ENCODE measurements around the gene ERN2. TPM values are rescaled to one million over a fixed set of nuclear protein-coding genes. Genes with fewer than 3 reads are reported as not detected.

ERN2 gene
- total and polyA plus RNA-seq, 9 of the 15 experiments (the other 6 are each of a cell fraction or from before 2014, with no cell fraction given), result 0.07 to 1.5 (median 0.51) TPM; not detected in 3

DNA sequence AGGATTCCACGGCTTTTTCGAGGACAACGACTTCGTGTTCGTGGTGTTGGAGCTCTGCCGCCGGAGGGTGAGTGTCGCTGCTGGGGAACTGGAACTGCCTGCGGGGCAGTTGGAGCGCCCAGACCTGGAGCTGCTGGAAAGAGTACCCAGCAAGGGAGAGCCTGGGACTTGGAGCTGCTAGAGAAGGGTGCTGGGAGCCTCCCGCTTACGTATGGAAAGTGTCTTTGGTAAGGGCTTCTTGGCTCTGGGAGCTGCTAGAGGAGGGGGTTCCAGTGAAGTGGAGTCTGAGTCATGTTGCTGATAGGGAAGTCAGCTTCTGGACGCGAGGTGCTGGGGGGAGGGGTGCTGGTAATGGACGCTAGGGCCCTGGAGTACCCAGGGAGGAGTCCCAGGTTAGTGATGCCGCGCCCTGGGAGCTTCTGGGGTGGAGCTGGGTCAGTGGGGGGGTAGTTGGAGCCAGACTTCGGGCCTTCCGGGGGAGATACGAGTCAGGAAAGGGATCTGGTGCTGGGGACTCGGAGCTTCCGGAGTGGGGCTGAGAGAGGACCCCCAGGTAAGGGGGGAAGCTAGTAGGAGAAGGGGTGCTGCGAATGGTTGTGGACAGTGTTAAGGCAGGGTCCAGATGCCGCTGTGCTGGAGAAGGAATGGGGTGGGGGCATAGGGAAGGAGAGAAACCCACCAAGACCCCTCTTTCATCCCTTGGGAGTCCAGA, 33.6 kb downstream of the ERN2 start (continued):
- TF ChIP-seq YY1 (IDR thresholded peaks at IDR 0.05; ENCODE audit: borderline replicate concordance in 1 of 3, control insufficient read depth in 1 of 3, extremely low read depth in 1 of 3, insufficient read depth in 3 of 3, insufficient read length in 1 of 3, insufficient replicate concordance in 2 of 3, low read depth in 1 of 3, low read length in 2 of 3) (peak; percentile 45 to 87 (median 63)), HDAC3 (IDR thresholded peaks at IDR 0.05; ENCODE audit: borderline replicate concordance, partially characterized antibody) (no peak), GABPB2 (CRISPR knock-in tag; conservative IDR thresholded peaks at IDR 0.05) (no peak), ZNF785 (CRISPR knock-in tag; IDR thresholded peaks at IDR 0.05) (no peak), PHF20 (IDR thresholded peaks at IDR 0.05; ENCODE audit: partially characterized antibody) (no peak), XRCC5 (IDR thresholded peaks at IDR 0.05; ENCODE audit: low read depth, low read length) (peak; percentile 39; the same call in 1 of the 2 replicates), ETV6 (IDR thresholded peaks at IDR 0.05; ENCODE audit: borderline replicate concordance in 1 of 2, low read depth in 2 of 2, low read length in 1 of 2) (no peak), ETV6 (CRISPR knock-in tag; IDR thresholded peaks at IDR 0.05; ENCODE audit: borderline replicate concordance) (no peak), CBX1 (IDR thresholded peaks at IDR 0.05; ENCODE audit: low read depth) (no peak), TCF3 (CRISPR knock-in tag; IDR thresholded peaks at IDR 0.05) (no peak), SREBF2 (CRISPR knock-in tag; IDR thresholded peaks at IDR 0.05) (no peak), GATAD2B (IDR thresholded peaks at IDR 0.05; ENCODE audit: borderline replicate concordance) (no peak), SMAD1 (IDR thresholded peaks at IDR 0.05; ENCODE audit: low read depth, low read length, partially characterized antibody) (no peak), HNRNPL (IDR thresholded peaks at IDR 0.05; ENCODE audit: low read depth, low read length) (no peak)
- TF ChIP-seq, protein P1, sequence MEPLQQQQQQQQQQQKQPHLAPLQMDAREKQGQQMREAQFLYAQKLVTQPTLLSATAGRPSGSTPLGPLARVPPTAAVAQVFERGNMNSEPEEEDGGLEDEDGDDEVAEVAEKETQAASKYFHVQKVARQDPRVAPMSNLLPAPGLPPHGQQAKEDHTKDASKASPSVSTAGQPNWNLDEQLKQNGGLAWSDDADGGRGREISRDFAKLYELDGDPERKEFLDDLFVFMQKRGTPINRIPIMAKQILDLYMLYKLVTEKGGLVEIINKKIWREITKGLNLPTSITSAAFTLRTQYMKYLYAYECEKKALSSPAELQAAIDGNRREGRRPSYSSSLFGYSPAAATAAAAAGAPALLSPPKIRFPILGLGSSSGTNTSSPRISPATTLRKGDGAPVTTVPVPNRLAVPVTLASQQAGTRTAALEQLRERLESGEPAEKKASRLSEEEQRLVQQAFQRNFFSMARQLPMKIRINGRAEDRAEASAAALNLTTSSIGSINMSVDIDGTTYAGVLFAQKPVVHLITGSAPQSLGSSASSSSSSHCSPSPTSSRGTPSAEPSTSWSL (CRISPR knock-in tag; IDR thresholded peaks at IDR 0.05; ENCODE audit: borderline replicate concordance), result no peak
- TF ChIP-seq, protein P2, sequence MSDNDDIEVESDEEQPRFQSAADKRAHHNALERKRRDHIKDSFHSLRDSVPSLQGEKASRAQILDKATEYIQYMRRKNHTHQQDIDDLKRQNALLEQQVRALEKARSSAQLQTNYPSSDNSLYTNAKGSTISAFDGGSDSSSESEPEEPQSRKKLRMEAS (CRISPR knock-in tag; IDR thresholded peaks at IDR 0.05), result 0 out of 2 replicates have a peak, but pooled peaks have one; percentile 19
- TF ChIP-seq, protein P3, sequence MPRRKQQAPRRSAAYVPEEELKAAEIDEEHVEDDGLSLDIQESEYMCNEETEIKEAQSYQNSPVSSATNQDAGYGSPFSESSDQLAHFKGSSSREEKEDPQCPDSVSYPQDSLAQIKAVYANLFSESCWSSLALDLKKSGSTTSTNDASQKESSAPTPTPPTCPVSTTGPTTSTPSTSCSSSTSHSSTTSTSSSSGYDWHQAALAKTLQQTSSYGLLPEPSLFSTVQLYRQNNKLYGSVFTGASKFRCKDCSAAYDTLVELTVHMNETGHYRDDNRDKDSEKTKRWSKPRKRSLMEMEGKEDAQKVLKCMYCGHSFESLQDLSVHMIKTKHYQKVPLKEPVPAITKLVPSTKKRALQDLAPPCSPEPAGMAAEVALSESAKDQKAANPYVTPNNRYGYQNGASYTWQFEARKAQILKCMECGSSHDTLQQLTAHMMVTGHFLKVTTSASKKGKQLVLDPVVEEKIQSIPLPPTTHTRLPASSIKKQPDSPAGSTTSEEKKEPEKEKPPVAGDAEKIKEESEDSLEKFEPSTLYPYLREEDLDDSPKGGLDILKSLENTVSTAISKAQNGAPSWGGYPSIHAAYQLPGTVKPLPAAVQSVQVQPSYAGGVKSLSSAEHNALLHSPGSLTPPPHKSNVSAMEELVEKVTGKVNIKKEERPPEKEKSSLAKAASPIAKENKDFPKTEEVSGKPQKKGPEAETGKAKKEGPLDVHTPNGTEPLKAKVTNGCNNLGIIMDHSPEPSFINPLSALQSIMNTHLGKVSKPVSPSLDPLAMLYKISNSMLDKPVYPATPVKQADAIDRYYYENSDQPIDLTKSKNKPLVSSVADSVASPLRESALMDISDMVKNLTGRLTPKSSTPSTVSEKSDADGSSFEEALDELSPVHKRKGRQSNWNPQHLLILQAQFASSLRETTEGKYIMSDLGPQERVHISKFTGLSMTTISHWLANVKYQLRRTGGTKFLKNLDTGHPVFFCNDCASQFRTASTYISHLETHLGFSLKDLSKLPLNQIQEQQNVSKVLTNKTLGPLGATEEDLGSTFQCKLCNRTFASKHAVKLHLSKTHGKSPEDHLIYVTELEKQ (CRISPR knock-in tag; IDR thresholded peaks at IDR 0.05), result no peak
- TF ChIP-seq, protein P4, sequence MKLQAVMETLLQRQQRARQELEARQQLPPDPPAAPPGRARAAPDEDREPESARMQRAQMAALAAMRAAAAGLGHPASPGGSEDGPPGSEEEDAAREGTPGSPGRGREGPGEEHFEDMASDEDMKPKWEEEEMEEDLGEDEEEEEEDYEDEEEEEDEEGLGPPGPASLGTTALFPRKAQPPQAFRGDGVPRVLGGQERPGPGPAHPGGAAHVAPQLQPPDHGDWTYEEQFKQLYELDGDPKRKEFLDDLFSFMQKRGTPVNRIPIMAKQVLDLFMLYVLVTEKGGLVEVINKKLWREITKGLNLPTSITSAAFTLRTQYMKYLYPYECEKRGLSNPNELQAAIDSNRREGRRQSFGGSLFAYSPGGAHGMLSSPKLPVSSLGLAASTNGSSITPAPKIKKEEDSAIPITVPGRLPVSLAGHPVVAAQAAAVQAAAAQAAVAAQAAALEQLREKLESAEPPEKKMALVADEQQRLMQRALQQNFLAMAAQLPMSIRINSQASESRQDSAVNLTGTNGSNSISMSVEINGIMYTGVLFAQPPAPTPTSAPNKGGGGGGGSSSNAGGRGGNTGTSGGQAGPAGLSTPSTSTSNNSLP (IDR thresholded peaks at IDR 0.05; ENCODE audit: borderline replicate concordance, low read depth, low read length), result no peak
